Hepatocyte (in vitro differentiated cells): Measurements from ENCODE around the gene OR4Q2. TPM values are rescaled to one million over a fixed set of nuclear protein-coding genes. Genes with fewer than 3 reads are reported as not detected.

Source experiments
- DNase-seq: peaks from one replicate; pipeline ENCODE4 v3.0.0-alpha.2; 2016; ENCODE audit warnings: low spot score
- H2AFZ ChIP-seq: fragments of 200-600 bp; sonication (generic); 2 replicates; pipeline ENCODE4 v1.6.0; 2016; ENCODE audit warnings: antibody characterized with exemption, mild to moderate bottlenecking
- H3K27ac ChIP-seq: fragments of 200-600 bp; sonication (generic); 2 replicates; pipeline ENCODE4 v1.5.1; 2016; ENCODE audit warnings: mild to moderate bottlenecking
- H3K27me3 ChIP-seq: fragments of 200-600 bp; sonication (generic); 2 replicates; pipeline ENCODE4 v1.6.1; 2016
- H3K36me3 ChIP-seq: fragments of 200-600 bp; sonication (generic); replicated peaks from 2 replicates; pipeline ENCODE4 v1.5.1; 2016; ENCODE audit warnings: low read depth; ENCODE audit not compliant: insufficient read depth
- H3K4me1 ChIP-seq: fragments of 200-600 bp; sonication (generic); 2 replicates; pipeline ENCODE4 v1.5.1; 2016; ENCODE audit warnings: mild to moderate bottlenecking, moderate library complexity; ENCODE audit not compliant: insufficient read depth
- H3K4me2 ChIP-seq: fragments of 200-600 bp; sonication (generic); 2 replicates; pipeline ENCODE4 v1.6.0; 2016
- H3K4me3 ChIP-seq: fragments of 200-600 bp; sonication (generic); 2 replicates; pipeline ENCODE4 v1.5.1; 2016; ENCODE audit warnings: mild to moderate bottlenecking
- H3K79me2 ChIP-seq: fragments of 200-600 bp; sonication (generic); 2 replicates; pipeline ENCODE4 v1.6.0; 2017; ENCODE audit warnings: mild to moderate bottlenecking
- H3K9me2 ChIP-seq: fragments of 200-600 bp; sonication (generic); replicated peaks from 2 replicates; pipeline ENCODE4 v1.6.0; 2017; ENCODE audit warnings: mild to moderate bottlenecking; ENCODE audit not compliant: insufficient read depth
- H3K9me3 ChIP-seq: fragments of 200-600 bp; sonication (generic); 2 replicates; pipeline ENCODE4 v1.5.1; 2016; ENCODE audit warnings: low read depth, mild to moderate bottlenecking
- H4K20me1 ChIP-seq: fragments of 200-600 bp; sonication (generic); 2 replicates; pipeline ENCODE4 v1.6.0; 2016; ENCODE audit warnings: mild to moderate bottlenecking; ENCODE audit not compliant: insufficient read depth, poor library complexity, severe bottlenecking
- EZH2 ChIP-seq: fragments of 200-600 bp; sonication (generic); IDR thresholded peaks from 2 replicates; pipeline ENCODE4 v1.6.1; 2016; ENCODE audit warnings: antibody characterized with exemption, mild to moderate bottlenecking, borderline replicate concordance
- EZH2phosphoT487 ChIP-seq: fragments of 200-600 bp; sonication (generic); IDR thresholded peaks from one replicate; pipeline ENCODE4 v1.6.1; 2018; ENCODE audit warnings: antibody characterized with exemption, mild to moderate bottlenecking, low read depth, moderate library complexity; ENCODE audit not compliant: unreplicated experiment, severe bottlenecking
- WGBS: methylation state at CpG from one replicate; pipeline ENCODE4 v1.1.6; 2016; ENCODE audit warnings: low lambda C conversion rate; ENCODE audit errors: missing lambda C conversion rate; 5-methylcytosine and 5-hydroxymethylcytosine counted together
- polyA plus RNA-seq: library from polyadenylated mRNA; unstranded; fragments of >200 nt; fragmentation: Nextera tagmentation; extraction: Ambion mirVana; gene quantifications from 2 replicates; pipeline ENCODE4 v1.2.1, GENCODE V29; 2016
- total RNA-seq: library from RNA; depleted of rRNA; stranded (reverse); fragments of >200 nt; gene quantifications from 2 replicates; pipeline ENCODE4 v1.2.3, GENCODE V29; 2014
- TF ChIP-seq, protein P1 (sequence below): fragments of 200-600 bp; sonication (generic); IDR thresholded peaks from 2 replicates; pipeline ENCODE4 v1.5.1; 2016; ENCODE audit warnings: antibody characterized with exemption, mild to moderate bottlenecking; ENCODE audit not compliant: poor library complexity

The OR4Q2 gene
- total and polyA plus RNA-seq, 2 experiments from 2014 or later: not detected

DNA sequence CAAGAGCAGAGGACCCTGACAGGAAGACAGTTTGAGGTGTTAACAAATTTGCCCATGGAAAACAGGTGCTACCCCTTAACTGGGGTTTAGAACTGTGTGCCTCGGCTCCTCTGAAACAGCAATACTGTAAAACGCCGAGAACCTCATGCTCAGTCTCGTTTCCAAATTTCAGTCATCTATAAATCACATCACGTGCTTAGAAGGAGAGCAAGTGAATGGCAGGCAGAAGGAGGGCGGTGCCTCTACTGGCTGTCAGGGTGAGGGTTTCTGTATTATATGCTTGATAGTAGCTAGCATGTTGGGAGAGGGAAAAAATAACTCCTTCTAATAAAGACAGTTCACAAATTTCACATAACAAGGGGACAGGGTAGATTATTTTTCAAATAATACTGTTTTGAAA is 29.1 kb downstream of the OR4Q2 start:
- no peak for DNase-seq
- peaks cover 4% of the 10 kb centered on the region for H3K9me3 ChIP-seq
- WGBS: 65% methylated on average over 6 of the region's 6 CpGs
- no peak overlapping the region for H3K4me3 ChIP-seq
- H2AFZ ChIP-seq: no peak overlapping the region
- no peaks in the 10 kb centered on the region for H3K9me2 ChIP-seq
- no peaks in the 10 kb centered on the region for H3K4me1 ChIP-seq
- no peaks in the 10 kb centered on the region for H3K27me3 ChIP-seq
- H3K27ac ChIP-seq: no peak overlapping the region
- no peaks in the 10 kb centered on the region for H3K79me2 ChIP-seq
- TF ChIP-seq EZH2phosphoT487: no peak
- TF ChIP-seq EZH2: no peak
- TF ChIP-seq, protein P1, sequence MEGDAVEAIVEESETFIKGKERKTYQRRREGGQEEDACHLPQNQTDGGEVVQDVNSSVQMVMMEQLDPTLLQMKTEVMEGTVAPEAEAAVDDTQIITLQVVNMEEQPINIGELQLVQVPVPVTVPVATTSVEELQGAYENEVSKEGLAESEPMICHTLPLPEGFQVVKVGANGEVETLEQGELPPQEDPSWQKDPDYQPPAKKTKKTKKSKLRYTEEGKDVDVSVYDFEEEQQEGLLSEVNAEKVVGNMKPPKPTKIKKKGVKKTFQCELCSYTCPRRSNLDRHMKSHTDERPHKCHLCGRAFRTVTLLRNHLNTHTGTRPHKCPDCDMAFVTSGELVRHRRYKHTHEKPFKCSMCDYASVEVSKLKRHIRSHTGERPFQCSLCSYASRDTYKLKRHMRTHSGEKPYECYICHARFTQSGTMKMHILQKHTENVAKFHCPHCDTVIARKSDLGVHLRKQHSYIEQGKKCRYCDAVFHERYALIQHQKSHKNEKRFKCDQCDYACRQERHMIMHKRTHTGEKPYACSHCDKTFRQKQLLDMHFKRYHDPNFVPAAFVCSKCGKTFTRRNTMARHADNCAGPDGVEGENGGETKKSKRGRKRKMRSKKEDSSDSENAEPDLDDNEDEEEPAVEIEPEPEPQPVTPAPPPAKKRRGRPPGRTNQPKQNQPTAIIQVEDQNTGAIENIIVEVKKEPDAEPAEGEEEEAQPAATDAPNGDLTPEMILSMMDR: no peak
- H3K4me2 ChIP-seq: no peak overlapping the region
- H3K36me3 ChIP-seq: no peaks in the 10 kb centered on the region
- H4K20me1 ChIP-seq: no peaks in the 10 kb centered on the region

DNA sequence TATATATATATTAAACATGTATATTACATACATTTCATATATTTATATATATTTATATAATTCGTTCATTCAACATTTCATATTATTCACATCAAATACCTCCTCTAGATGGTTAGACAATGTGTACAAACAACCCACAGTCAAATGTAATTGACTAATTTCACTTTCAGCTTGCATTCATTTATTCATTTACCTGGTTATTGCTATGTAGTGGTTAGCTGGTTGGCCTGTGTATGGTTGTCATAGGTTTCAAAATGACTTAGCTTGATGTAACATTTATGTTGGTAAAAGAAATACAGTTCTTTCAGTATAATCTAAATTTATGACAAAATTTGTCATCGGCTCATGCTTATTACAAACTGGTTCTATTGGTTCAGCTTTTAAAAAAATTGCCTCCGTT is 33.5 kb downstream of the OR4Q2 start:
- Histone ChIP-seq H3K4me1 (no peaks in the 10 kb centered on the region), H3K27ac (no peak overlapping the region), H3K9me2 (no peaks in the 10 kb centered on the region), H3K27me3 (no peaks in the 10 kb centered on the region), H3K4me2 (no peak overlapping the region), H3K4me3 (no peak overlapping the region), H2AFZ (no peak overlapping the region), H3K79me2 (no peaks in the 10 kb centered on the region), H4K20me1 (no peaks in the 10 kb centered on the region), H3K36me3 (no peaks in the 10 kb centered on the region), H3K9me3 (no peaks in the 10 kb centered on the region)
- no peak for DNase-seq
- TF ChIP-seq EZH2 (no peak), EZH2phosphoT487 (no peak)
- TF ChIP-seq, protein P1: no peak
- WGBS: 57% methylated on average over 3 of the region's 3 CpGs

DNA sequence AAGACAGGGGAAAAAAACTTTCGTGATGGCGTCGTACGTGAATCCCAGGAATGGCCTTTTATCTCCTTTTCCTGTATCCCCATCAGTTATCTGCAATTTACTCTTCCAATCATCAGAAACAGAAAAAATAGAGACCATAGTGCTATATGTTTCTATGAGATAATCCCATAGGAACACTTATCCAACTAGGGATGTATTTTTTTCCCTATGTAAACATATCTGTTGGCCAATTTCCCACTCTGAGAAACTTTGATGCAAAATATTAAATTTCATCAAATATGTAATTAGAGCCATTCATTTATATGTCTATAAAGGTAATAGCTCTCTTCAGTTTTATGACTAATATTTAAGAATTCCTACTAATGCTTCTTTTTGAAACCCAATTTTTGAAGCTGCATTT is 34.0 kb downstream of the OR4Q2 start, which contains the start of gene OR4K13:
OR4K13 (minus strand) TSS at position 101 of the 400 bp plus-strand sequence. CDS start 1,280 bp downstream, outside the sequence.
- Histone ChIP-seq H3K27me3 (no peaks in the 10 kb centered on the region), H3K9me2 (no peaks in the 10 kb centered on the region), H3K4me2 (no peak within 1 kb of the TSS), H3K27ac (no peak within 1 kb of the TSS), H3K9me3 (no peaks in the 10 kb centered on the region), H2AFZ (no peak within 1 kb of the TSS), H3K4me3 (no peak within 1 kb of the TSS), H3K79me2 (no peaks in the 10 kb centered on the region), H3K36me3 (no peaks in the 10 kb centered on the region), H4K20me1 (no peaks in the 10 kb centered on the region), H3K4me1 (no peaks in the 10 kb centered on the region)
- DNase-seq: no peak
- WGBS: 90% methylated on average over 4 of the region's 4 CpGs
- TF ChIP-seq, protein P1: no peak
- TF ChIP-seq EZH2phosphoT487 (no peak), EZH2 (no peak)

DNA sequence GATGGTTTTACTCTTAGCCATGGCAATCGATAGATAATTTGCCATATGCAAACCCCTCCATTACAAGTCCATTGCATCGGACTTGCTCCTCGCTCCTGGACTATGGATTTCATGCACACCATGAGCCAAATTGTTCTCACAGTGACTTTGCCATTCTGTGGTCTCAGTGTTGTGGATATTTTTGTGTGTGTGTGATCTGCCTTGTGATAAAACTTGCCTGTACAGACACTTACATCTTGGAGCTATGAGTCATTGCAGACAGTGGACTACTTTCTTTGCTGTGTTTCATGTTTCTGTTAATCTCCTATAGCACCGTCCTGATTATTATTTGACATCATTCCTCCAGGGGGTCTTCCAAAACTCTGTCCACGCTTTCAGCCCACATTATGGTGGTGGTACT is 42.3 kb downstream of the OR4Q2 start:
- H3K9me3 ChIP-seq: peaks cover 5% of the 10 kb centered on the region
- no peaks in the 10 kb centered on the region for H3K4me1 ChIP-seq
- H3K4me2 ChIP-seq: no peak overlapping the region
- 62% methylated on average over 5 of the region's 5 CpGs for WGBS
- no peaks in the 10 kb centered on the region for H3K27me3 ChIP-seq
- no peaks in the 10 kb centered on the region for H3K9me2 ChIP-seq
- DNase-seq: no peak
- no peak overlapping the region for H3K4me3 ChIP-seq
- no peaks in the 10 kb centered on the region for H3K79me2 ChIP-seq
- TF ChIP-seq, protein P1: no peak
- no peak for TF ChIP-seq EZH2
- no peak for TF ChIP-seq EZH2phosphoT487
- no peak overlapping the region for H2AFZ ChIP-seq
- H4K20me1 ChIP-seq: no peaks in the 10 kb centered on the region
- no peak overlapping the region for H3K27ac ChIP-seq
- H3K36me3 ChIP-seq: no peaks in the 10 kb centered on the region
